K562 (cell line): Measurements from ENCODE around the gene ERRFI1.

Experiments used
- EP300 ChIP-seq: IDR thresholded peaks from 2 replicates; pipeline ENCODE4 v1.6.1; 2012; ENCODE audit warnings: low read length, improper control_type of control experiment
- TF ChIP-seq, protein P1 (sequence below), 2 experiments: fragments of 450-650 bp; IDR thresholded peaks; 2 replicates each; pipeline ENCODE4 v1.6.1; 2016

- TF ChIP-seq EP300: no peak
- TF ChIP-seq, protein P1, sequence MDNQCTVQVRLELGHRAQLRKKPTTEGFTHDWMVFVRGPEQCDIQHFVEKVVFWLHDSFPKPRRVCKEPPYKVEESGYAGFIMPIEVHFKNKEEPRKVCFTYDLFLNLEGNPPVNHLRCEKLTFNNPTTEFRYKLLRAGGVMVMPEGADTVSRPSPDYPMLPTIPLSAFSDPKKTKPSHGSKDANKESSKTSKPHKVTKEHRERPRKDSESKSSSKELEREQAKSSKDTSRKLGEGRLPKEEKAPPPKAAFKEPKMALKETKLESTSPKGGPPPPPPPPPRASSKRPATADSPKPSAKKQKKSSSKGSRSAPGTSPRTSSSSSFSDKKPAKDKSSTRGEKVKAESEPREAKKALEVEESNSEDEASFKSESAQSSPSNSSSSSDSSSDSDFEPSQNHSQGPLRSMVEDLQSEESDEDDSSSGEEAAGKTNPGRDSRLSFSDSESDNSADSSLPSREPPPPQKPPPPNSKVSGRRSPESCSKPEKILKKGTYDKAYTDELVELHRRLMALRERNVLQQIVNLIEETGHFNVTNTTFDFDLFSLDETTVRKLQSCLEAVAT (IDR thresholded peaks at IDR 0.05): no peak
Observed at GRCh38 chr1:8059161-8059622, 33.1 kb upstream of the ERRFI1 start.
